OCI-LY1 (cell line): ENCODE measurements around the gene CCDC110.

Source experiments
- H2AFZ ChIP-seq: fragments of 200-600 bp; sonication (generic), shearing (Covaris generic); 2 replicates; pipeline ENCODE4 v1.6.0; 2014; ENCODE audit warnings: antibody characterized with exemption, mild to moderate bottlenecking, low read length
- H3F3A ChIP-seq: fragments of 200-600 bp; sonication (generic), shearing (Covaris generic); 2 replicates; pipeline ENCODE4 v1.6.0; 2014; ENCODE audit warnings: mild to moderate bottlenecking, antibody characterized with exemption, low read length, moderate library complexity; ENCODE audit not compliant: insufficient read depth
- H3K27ac ChIP-seq: fragments of 200-600 bp; sonication (generic); 2 replicates; pipeline ENCODE4 v1.5.1; 2014; ENCODE audit warnings: low read length, mixed run types, mild to moderate bottlenecking, low read depth; ENCODE audit not compliant: poor library complexity, severe bottlenecking
- H3K27me3 ChIP-seq: fragments of 200-600 bp; sonication (generic); 2 replicates; pipeline ENCODE4 v1.6.0; 2014; ENCODE audit warnings: antibody characterized with exemption, mild to moderate bottlenecking, low read length, moderate library complexity; ENCODE audit not compliant: insufficient read depth
- H3K36me3 ChIP-seq: fragments of 200-600 bp; sonication (generic); 2 replicates; pipeline ENCODE4 v1.6.1; 2014; ENCODE audit warnings: mild to moderate bottlenecking, antibody characterized with exemption, low read length, moderate library complexity, mixed read lengths; ENCODE audit not compliant: insufficient read depth
- H3K4me1 ChIP-seq: fragments of 200-600 bp; sonication (generic); 2 replicates; pipeline ENCODE4 v1.5.1; 2014; ENCODE audit warnings: mild to moderate bottlenecking, low read length, moderate library complexity; ENCODE audit not compliant: insufficient read depth, severe bottlenecking
- H3K4me2 ChIP-seq: fragments of 200-600 bp; sonication (generic), shearing (Covaris generic); 2 replicates; pipeline ENCODE4 v1.6.1; 2014; ENCODE audit warnings: low read length
- H3K4me3 ChIP-seq: fragments of 200-600 bp; sonication (generic); 2 replicates; pipeline ENCODE4 v1.5.1; 2014; ENCODE audit warnings: low read length, low read depth, mild to moderate bottlenecking, mixed read lengths; ENCODE audit not compliant: poor library complexity, severe bottlenecking
- H3K79me2 ChIP-seq: fragments of 200-600 bp; shearing (Covaris generic); 2 replicates; pipeline ENCODE4 v1.6.1; 2016; ENCODE audit warnings: mixed run types, low read length, mixed read lengths; ENCODE audit not compliant: insufficient read depth
- H3K9ac ChIP-seq: fragments of 200-600 bp; sonication (generic), shearing (Covaris generic); 2 replicates; pipeline ENCODE4 v1.6.1; 2014; ENCODE audit warnings: mild to moderate bottlenecking, low read length, mixed read lengths
- H3K9me2 ChIP-seq: fragments of 200-600 bp; sonication (generic), shearing (Covaris generic); 2 replicates; pipeline ENCODE4 v1.6.1; 2014; ENCODE audit warnings: low read depth, mild to moderate bottlenecking, low read length, mixed read lengths
- H3K9me3 ChIP-seq: fragments of 200-600 bp; shearing (Covaris generic); 2 replicates; pipeline ENCODE4 v1.6.1; 2014; ENCODE audit warnings: low read length, mixed read lengths
- H4K20me1 ChIP-seq: fragments of 200-600 bp; sonication (generic), shearing (Covaris generic); 2 replicates; pipeline ENCODE4 v1.6.0; 2016; ENCODE audit warnings: mild to moderate bottlenecking, low read length; ENCODE audit not compliant: insufficient read depth
- EZH2 ChIP-seq: fragments of 200-600 bp; sonication (generic), shearing (Covaris generic); IDR thresholded peaks from 2 replicates; pipeline ENCODE4 v1.8.0; 2017; ENCODE audit warnings: borderline replicate concordance, mixed run types, mild to moderate bottlenecking, antibody characterized with exemption, low read length, moderate library complexity, mixed read lengths
- TF ChIP-seq, protein P1 (sequence below): fragments of 200-600 bp; sonication (generic), shearing (Covaris generic); IDR thresholded peaks from 2 replicates; pipeline ENCODE4 v1.5.1; 2017; ENCODE audit warnings: mild to moderate bottlenecking, antibody characterized with exemption, low read length, moderate library complexity, mixed read lengths

Gene CCDC110

DNA sequence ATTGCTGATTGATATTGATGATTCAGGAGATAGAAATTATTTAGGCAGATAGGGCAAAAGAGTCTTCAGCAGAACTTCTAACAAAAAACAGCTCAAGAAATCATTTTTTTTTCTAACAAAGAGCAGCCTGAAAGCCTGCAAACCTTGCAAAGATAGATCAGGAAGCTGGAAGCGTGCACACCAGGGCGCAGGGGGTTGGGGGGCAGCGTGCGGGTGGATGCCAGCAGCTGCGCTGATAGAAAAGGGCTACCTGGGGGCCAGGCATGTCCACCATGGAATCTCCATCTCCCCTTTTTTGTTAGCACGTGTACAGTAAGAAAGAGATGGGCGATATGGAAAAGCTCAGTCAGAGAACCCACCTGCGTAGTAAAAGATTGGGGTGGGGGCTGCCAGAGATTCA lies 1.7 kb upstream of the CCDC110 start:
- H4K20me1 ChIP-seq = no peaks in the 10 kb centered on the region
- no peak overlapping the region for H3K9ac ChIP-seq
- H3K9me2 ChIP-seq = no peaks in the 10 kb centered on the region
- H3K27me3 ChIP-seq = no peaks in the 10 kb centered on the region; the same call in 1 of the 2 replicates
- no peak overlapping the region for H2AFZ ChIP-seq
- H3F3A ChIP-seq = no peaks in the 10 kb centered on the region; the same call in 1 of the 2 replicates
- no peaks in the 10 kb centered on the region for H3K36me3 ChIP-seq
- H3K4me1 ChIP-seq = peaks cover 28% of the 10 kb centered on the region
- H3K4me3 ChIP-seq = no peak overlapping the region
- H3K27ac ChIP-seq = no peak overlapping the region
- TF ChIP-seq, protein P1, sequence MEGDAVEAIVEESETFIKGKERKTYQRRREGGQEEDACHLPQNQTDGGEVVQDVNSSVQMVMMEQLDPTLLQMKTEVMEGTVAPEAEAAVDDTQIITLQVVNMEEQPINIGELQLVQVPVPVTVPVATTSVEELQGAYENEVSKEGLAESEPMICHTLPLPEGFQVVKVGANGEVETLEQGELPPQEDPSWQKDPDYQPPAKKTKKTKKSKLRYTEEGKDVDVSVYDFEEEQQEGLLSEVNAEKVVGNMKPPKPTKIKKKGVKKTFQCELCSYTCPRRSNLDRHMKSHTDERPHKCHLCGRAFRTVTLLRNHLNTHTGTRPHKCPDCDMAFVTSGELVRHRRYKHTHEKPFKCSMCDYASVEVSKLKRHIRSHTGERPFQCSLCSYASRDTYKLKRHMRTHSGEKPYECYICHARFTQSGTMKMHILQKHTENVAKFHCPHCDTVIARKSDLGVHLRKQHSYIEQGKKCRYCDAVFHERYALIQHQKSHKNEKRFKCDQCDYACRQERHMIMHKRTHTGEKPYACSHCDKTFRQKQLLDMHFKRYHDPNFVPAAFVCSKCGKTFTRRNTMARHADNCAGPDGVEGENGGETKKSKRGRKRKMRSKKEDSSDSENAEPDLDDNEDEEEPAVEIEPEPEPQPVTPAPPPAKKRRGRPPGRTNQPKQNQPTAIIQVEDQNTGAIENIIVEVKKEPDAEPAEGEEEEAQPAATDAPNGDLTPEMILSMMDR = no peak
- no peak overlapping the region for H3K4me2 ChIP-seq
- no peaks in the 10 kb centered on the region for H3K9me3 ChIP-seq
- no peaks in the 10 kb centered on the region for H3K79me2 ChIP-seq

DNA sequence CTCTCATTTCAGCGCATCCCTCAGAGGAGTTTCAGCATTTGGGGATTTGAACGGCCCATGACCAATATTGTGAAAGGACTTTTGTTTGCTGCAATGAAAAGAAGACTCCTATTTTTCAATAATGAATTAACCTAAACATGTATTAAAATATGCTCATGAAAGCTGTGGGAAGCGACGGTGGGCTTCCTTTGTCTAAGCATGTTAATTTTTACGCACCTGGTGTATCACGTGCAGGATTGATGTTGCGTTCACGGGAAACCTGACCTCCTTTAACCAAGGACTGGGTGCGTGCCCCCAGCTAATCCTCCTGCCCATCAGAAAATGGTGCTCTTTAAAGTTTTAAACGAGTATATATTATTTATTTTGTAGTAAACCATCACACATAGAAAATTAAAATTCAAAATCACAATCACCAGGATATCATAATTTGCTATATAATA lies 590 bp upstream of the CCDC110 start:
- Histone ChIP-seq H2AFZ (peak overlapping the region; percentile 81; the same call in 1 of the 2 replicates), H3K9ac (peak overlapping the region; percentile 69), H3K27ac (no peak overlapping the region), H3K27me3 (no peaks in the 10 kb centered on the region; the same call in 1 of the 2 replicates), H3F3A (no peaks in the 10 kb centered on the region; the same call in 1 of the 2 replicates), H3K9me2 (no peaks in the 10 kb centered on the region), H3K9me3 (no peaks in the 10 kb centered on the region), H3K4me2 (peak overlapping the region; percentile 97), H3K4me3 (peak overlapping the region; percentile 91), H4K20me1 (no peaks in the 10 kb centered on the region), H3K79me2 (no peaks in the 10 kb centered on the region), H3K4me1 (peaks cover 26% of the 10 kb centered on the region), H3K36me3 (no peaks in the 10 kb centered on the region)
- TF ChIP-seq, protein P1 = no peak
- TF ChIP-seq EZH2 = no peak

DNA sequence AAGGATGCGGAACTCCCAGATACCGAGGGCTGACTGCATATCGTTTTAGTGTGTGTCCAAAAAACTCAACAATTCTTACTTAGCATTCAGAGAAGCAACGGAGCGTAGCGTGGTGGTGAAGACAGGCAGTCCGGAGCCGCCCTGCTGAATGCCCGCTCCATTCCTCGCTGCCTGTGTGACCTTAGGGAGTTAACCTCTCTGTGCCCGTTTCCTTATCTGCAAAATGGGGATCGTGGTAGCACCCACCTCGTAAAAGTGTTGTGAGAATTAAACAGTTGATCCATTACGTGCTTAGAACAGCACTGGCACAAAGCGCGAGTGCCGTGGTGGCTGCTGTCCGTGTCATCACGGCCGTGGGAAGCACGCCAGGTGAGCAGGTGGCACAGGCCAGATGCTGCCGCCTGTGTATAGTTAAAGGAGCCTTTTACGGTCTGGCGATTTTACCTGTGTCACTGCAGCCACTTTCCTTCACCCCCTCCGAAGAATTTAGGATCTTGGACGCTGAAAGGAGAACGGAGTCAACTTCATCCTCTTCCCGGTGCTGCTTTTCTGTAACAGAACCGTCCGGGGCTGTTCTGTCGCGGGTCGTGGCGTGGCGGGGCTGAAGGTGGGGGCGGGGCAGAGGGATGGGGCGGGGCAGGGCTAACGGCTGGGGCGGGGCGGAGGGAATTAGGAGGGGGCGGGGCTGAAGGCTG lies 885 bp downstream of the CCDC110 start:
- H3K27ac ChIP-seq = peak overlapping the region; percentile 43
- TF ChIP-seq, protein P1 = no peak
- peak overlapping the region; percentile 55 for H3K9ac ChIP-seq
- H3K36me3 ChIP-seq = no peaks in the 10 kb centered on the region
- no peaks in the 10 kb centered on the region for H3K79me2 ChIP-seq
- no peaks in the 10 kb centered on the region for H3K9me3 ChIP-seq
- H3K4me2 ChIP-seq = peak overlapping the region; percentile 85
- H3K4me1 ChIP-seq = peaks cover 26% of the 10 kb centered on the region
- no peak overlapping the region for H2AFZ ChIP-seq
- no peaks in the 10 kb centered on the region; the same call in 1 of the 2 replicates for H3F3A ChIP-seq
- H3K27me3 ChIP-seq = no peaks in the 10 kb centered on the region; the same call in 1 of the 2 replicates
- H3K4me3 ChIP-seq = peak overlapping the region; percentile 67
- H3K9me2 ChIP-seq = no peaks in the 10 kb centered on the region
- H4K20me1 ChIP-seq = no peaks in the 10 kb centered on the region
